B cell (primary cell): ENCODE data around the gene BTNL9. TPM values are rescaled to one million over a fixed set of nuclear protein-coding genes. Genes with fewer than 3 reads are reported as not detected.

Experiments used
- ATAC-seq: fragments of 200-7000 bp; cut with Tn5 transposase; one replicate; pipeline ENCODE4 v1.10.0; 2021; ENCODE audit warnings: low read depth, mild to moderate bottlenecking, moderate number of reproducible peaks, moderate library complexity
- CTCF ChIA-PET: fragments of 350-600 bp; sonication (Branson Sonifier 250); formaldehyde crosslinking; loops from one replicate; lab custom pipeline; 2021; ENCODE audit warnings: antibody characterized with exemption, inconsistent platforms; lab: Charles Lee
- POLR2A ChIA-PET: fragments of 350-600 bp; sonication (Branson Sonifier 250); formaldehyde crosslinking; loops from one replicate; lab custom pipeline; 2021; ENCODE audit warnings: antibody characterized with exemption; lab: Charles Lee
- DNase-seq: peaks from one replicate; pipeline ENCODE4 v3.0.0; 2013
- H2AFZ ChIP-seq: 2 replicates; pipeline ENCODE4 v1.6.1; 2012; ENCODE audit warnings: mild to moderate bottlenecking, low read depth, low read length; ENCODE audit not compliant: insufficient read depth, poor library complexity, severe bottlenecking
- H3K27ac ChIP-seq, 2 donors: 1 replicate in 1 of 2; 2 replicates in 1 of 2; pipeline ENCODE4 v1.5.1; 2012 to 2013; ENCODE audit warnings: low read length in 2 of 2, mild to moderate bottlenecking in 2 of 2, moderate library complexity in 1 of 2
- H3K27me3 ChIP-seq, 4 experiments: fragments of 200-600 bp in 1 of 4; sonication (generic) in 1 of 4; replicated peaks in 1 of 4; 1 replicate in 2 of 4; 2 replicates in 2 of 4; pipeline versions ENCODE4 v1.6.1 to v1.7.0; 2013 to 2016; ENCODE audit warnings: low read length in 3 of 4, mild to moderate bottlenecking in 2 of 4, mixed read lengths in 1 of 4, moderate library complexity in 1 of 4; ENCODE audit not compliant: insufficient read depth in 4 of 4, control insufficient read depth in 3 of 4; ENCODE audit errors: control extremely low read depth in 1 of 4
- H3K36me3 ChIP-seq, 2 experiments: replicated peaks in 1 of 2; 1 replicate in 1 of 2; 2 replicates in 1 of 2; pipeline versions ENCODE4 v1.6.1 to v1.7.1; 2013; ENCODE audit warnings: low read length in 1 of 2; ENCODE audit not compliant: insufficient read depth in 2 of 2, control insufficient read depth in 1 of 2; ENCODE audit errors: control extremely low read depth in 1 of 2, extremely low read depth in 1 of 2
- H3K4me1 ChIP-seq, 2 donors: fragments of 200-600 bp in 1 of 2; sonication (generic) in 1 of 2; 1 replicate in 1 of 2; 2 replicates in 1 of 2; pipeline versions ENCODE4 v1.5.1 to v1.6.1; 2013 to 2017; ENCODE audit warnings: low read length in 2 of 2; ENCODE audit not compliant: control insufficient read depth in 2 of 2, insufficient read depth in 2 of 2
- H3K4me2 ChIP-seq: replicated peaks from 2 replicates; pipeline ENCODE3; 2012; ENCODE audit warnings: mild to moderate bottlenecking, low read depth, low read length; ENCODE audit not compliant: poor library complexity, severe bottlenecking
- H3K4me3 ChIP-seq, 5 experiments: fragments of 200-600 bp in 1 of 5; sonication (generic) in 1 of 5; 1 replicate in 3 of 5; 2 replicates in 2 of 5; pipeline versions ENCODE4 v1.5.1 to v1.7.0; 2011 to 2016; ENCODE audit warnings: low read length in 4 of 5, mild to moderate bottlenecking in 4 of 5, low read depth in 2 of 5, control low read depth in 1 of 5, moderate library complexity in 1 of 5; ENCODE audit not compliant: insufficient read depth in 1 of 5; ENCODE audit errors: control extremely low read depth in 1 of 5, extremely low read depth in 1 of 5
- H3K79me2 ChIP-seq: fragments of 200-600 bp; sonication (generic); one replicate; pipeline ENCODE4 v1.6.0; 2016; ENCODE audit warnings: low read length; ENCODE audit not compliant: control insufficient read depth, insufficient read depth
- H3K9ac ChIP-seq: fragments of 200-600 bp; sonication (generic); 2 replicates; pipeline ENCODE4 v1.6.1; 2017; ENCODE audit warnings: mild to moderate bottlenecking, low read length, moderate library complexity
- H3K9me3 ChIP-seq, 3 donors: one replicate each; pipeline versions ENCODE4 v1.6.1 to v1.7.1; 2013; ENCODE audit warnings: low read length in 2 of 3; ENCODE audit not compliant: control insufficient read depth in 2 of 3, insufficient read depth in 1 of 3; ENCODE audit errors: control extremely low read depth in 1 of 3
- H4K20me1 ChIP-seq: 2 replicates; pipeline ENCODE4 v1.6.0; 2012; ENCODE audit warnings: mild to moderate bottlenecking, low read length; ENCODE audit not compliant: insufficient read depth, control insufficient read depth, poor library complexity, severe bottlenecking
- H3K27ac Mint-ChIP-seq: one replicate; pipeline ENCODE4 v1.8.0; 2021; ENCODE audit warnings: mixed read lengths
- H3K27me3 Mint-ChIP-seq: one replicate; pipeline ENCODE4 v1.8.0; 2021; ENCODE audit warnings: mixed read lengths
- H3K4me1 Mint-ChIP-seq: one replicate; pipeline ENCODE4 v1.8.0; 2021; ENCODE audit warnings: mixed read lengths
- H3K4me3 Mint-ChIP-seq: one replicate; pipeline ENCODE4 v1.8.0; 2021; ENCODE audit warnings: mixed read lengths
- H3K9me3 Mint-ChIP-seq: one replicate; pipeline ENCODE4 v1.8.0; 2022; ENCODE audit warnings: mixed read lengths; ENCODE audit not compliant: insufficient read depth
- CTCF ChIP-seq: fragments of 200-600 bp; IDR thresholded peaks from one replicate; pipeline ENCODE4 v1.8.0; 2022; ENCODE audit warnings: antibody characterized with exemption, mild to moderate bottlenecking
- EZH2 ChIP-seq: IDR thresholded peaks from 2 replicates; pipeline ENCODE4 v1.6.1; 2012; ENCODE audit warnings: borderline replicate concordance, low read depth, mild to moderate bottlenecking, moderate library complexity, low read length; ENCODE audit not compliant: insufficient read depth, poor library complexity, severe bottlenecking
- WGBS: methylation state at CpG from one replicate; pipeline ENCODE4 v1.1.5; 2013; ENCODE audit warnings: missing lambda C conversion rate; ENCODE audit not compliant: insufficient coverage; 5-methylcytosine and 5-hydroxymethylcytosine counted together
- intact Hi-C: fragments of 100-400 bp; cut with micrococcal nuclease; formaldehyde crosslinking; loops from one replicate; pipeline ENCODE4 v1.10.0; 2022
- polyA minus RNA-seq: library from RNA; depleted of rRNA, polyadenylated mRNA; stranded (reverse); fragments of >200 nt; gene quantifications from 2 replicates; pipeline ENCODE4 v1.2.3, GENCODE V29; 2012
- polyA plus RNA-seq: library from polyadenylated mRNA; depleted of rRNA; stranded (reverse); fragments of >200 nt; gene quantifications from 2 replicates; pipeline ENCODE4 v1.2.3, GENCODE V29; 2012
- total RNA-seq, 2 donors: library from RNA; stranded (reverse); fragments of 120-200 nt in 1 of 2; gene quantifications; 1 replicate in 1 of 2; 2 replicates in 1 of 2; pipeline versions ENCODE4 v1.2.3 to v1.2.4, GENCODE V29; 2013 to 2022

BTNL9 gene
- total RNA-seq (160 and 173 TPM in 2 replicates), polyA plus RNA-seq (18.4 and 40.7 TPM in 2 replicates), polyA minus RNA-seq (8.3 and 14.7 TPM in 2 replicates)
- total RNA-seq (2013), result 15.1 TPM

GRCh38 chr5:181039931-181040630 is at the start of gene BTNL9:
BTNL9 (plus strand) TSS chr5:181040266; CDS start chr5:181045490, 5,224 bp downstream.
- no peaks in the 10 kb centered on the region for H4K20me1 ChIP-seq
- intact Hi-C loops, result no loop called here
- Mint-ChIP-seq H3K27me3 (peaks cover 28% of the 10 kb centered on the region), H3K4me3 (no peak within 1 kb of the TSS), H3K27ac (no peak within 1 kb of the TSS), H3K9me3 (no peaks in the 10 kb centered on the region), H3K4me1 (peaks cover 7% of the 10 kb centered on the region)
- H3K4me3 ChIP-seq, result no peak within 1 kb of the TSS
- ChIA-PET CTCF (no interaction called here), POLR2A (no interaction called here)
- H3K36me3 ChIP-seq, result no peaks in the 10 kb centered on the region
- TF ChIP-seq EZH2 (no peak), CTCF (no peak)
- H2AFZ ChIP-seq, result no peak within 1 kb of the TSS
- H3K27me3 ChIP-seq, result peaks cover 0 to 20% (median 2%) of the 10 kb centered on the region in 4 experiments
- no peak for ATAC-seq
- H3K27ac ChIP-seq, result no peak within 1 kb of the TSS
- H3K9ac ChIP-seq, result no peak within 1 kb of the TSS
- no peaks in the 10 kb centered on the region for H3K79me2 ChIP-seq
- DNase-seq, result no peak
- no peak within 1 kb of the TSS for H3K4me2 ChIP-seq
- no peaks in the 10 kb centered on the region for H3K4me1 ChIP-seq
- peaks cover 0 to 12% (median 0%) of the 10 kb centered on the region in 3 donors for H3K9me3 ChIP-seq
- 54% methylated on average over 10 of the region's 17 CpGs for whole genome bisulfite sequencing

GRCh38 chr5:180990882-180991242 is 49.2 kb upstream of the BTNL9 start:
- H3K9me3 Mint-ChIP-seq, result no peaks in the 10 kb centered on the region
- peak overlapping the region; percentile 72 for H3K4me3 Mint-ChIP-seq
- H3K4me1 Mint-ChIP-seq, result peaks cover 12% of the 10 kb centered on the region

More at GRCh38 chr5:180990882-180991242, 49.2 kb upstream of the BTNL9 start:
- ATAC-seq (no peak), DNase-seq (no peak)
- H2AFZ ChIP-seq, result no peak overlapping the region
- ChIA-PET CTCF (no interaction called here), POLR2A (no interaction called here)
- H3K9me3 ChIP-seq, result peaks cover 0 to 10% (median 0%) of the 10 kb centered on the region in 3 donors
- no peaks in the 10 kb centered on the region for H3K4me1 ChIP-seq
- TF ChIP-seq CTCF, result no peak
- no peak for TF ChIP-seq EZH2
- H3K4me2 ChIP-seq, result no peak overlapping the region
- no peaks in the 10 kb centered on the region for H3K36me3 ChIP-seq
- 87% methylated on average over 4 of the region's 5 CpGs for WGBS
- H3K27me3 Mint-ChIP-seq, result peaks cover 13% of the 10 kb centered on the region
- intact Hi-C loops, result no loop called here
- no peak overlapping the region for H3K4me3 ChIP-seq
- H4K20me1 ChIP-seq, result no peaks in the 10 kb centered on the region
- no peaks in the 10 kb centered on the region for H3K79me2 ChIP-seq
- peaks cover 0 to 17% (median 0%) of the 10 kb centered on the region in 4 experiments for H3K27me3 ChIP-seq
- no peak overlapping the region for H3K9ac ChIP-seq
- no peak overlapping the region for H3K27ac ChIP-seq
- H3K27ac Mint-ChIP-seq, result peak overlapping the region; percentile 10
